PFSK-1 (cell line): ENCODE results near the gene ADAT3.

Source experiments
- POLR2AphosphoS5 ChIP-seq: IDR thresholded peaks from 2 replicates; pipeline ENCODE4 v1.6.1; 2012; ENCODE audit warnings: low read depth, mild to moderate bottlenecking, control low read depth, low read length, moderate library complexity
- SIN3A ChIP-seq: IDR thresholded peaks from 2 replicates; pipeline ENCODE4 v1.6.1; 2012; ENCODE audit warnings: mild to moderate bottlenecking, low read length, moderate library complexity, borderline replicate concordance; ENCODE audit not compliant: insufficient read depth
- TAF1 ChIP-seq: IDR thresholded peaks from 2 replicates; pipeline ENCODE4 v1.6.1; 2012; ENCODE audit warnings: low read length, control low read depth, borderline replicate concordance; ENCODE audit not compliant: insufficient read depth

DNA sequence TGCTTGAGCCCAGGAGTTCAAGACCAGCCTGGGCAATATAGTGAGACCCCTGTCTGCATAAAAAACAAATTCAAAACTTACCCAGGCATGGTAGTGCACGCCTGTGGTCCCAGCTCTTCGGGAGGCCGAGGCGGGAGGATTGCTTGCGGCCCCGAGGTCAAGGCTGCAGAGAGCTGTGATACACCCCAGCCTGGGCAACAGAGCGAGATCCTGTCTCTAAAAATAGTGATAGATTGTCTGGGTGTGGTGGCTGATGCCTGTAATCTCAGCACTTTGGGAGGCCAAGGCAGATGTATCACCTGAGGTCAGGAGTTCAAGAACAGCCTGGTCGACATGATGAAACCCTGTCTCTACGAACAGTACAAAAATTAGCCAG is 37.9 kb upstream of the ADAT3 start:
- no peak for TF ChIP-seq TAF1
- no peak for TF ChIP-seq POLR2AphosphoS5
- TF ChIP-seq SIN3A: no peak
